GM23248 (cell line): ENCODE results near the gene VPS51. TPM values are rescaled to one million over a fixed set of nuclear protein-coding genes. Genes with fewer than 3 reads are reported as not detected.

Experiments
- DNase-seq: peaks from one replicate; pipeline ENCODE4 v3.0.0-alpha.2; 2015
- H2AFZ ChIP-seq: fragments of 200-600 bp; sonication (generic); 2 replicates; pipeline ENCODE4 v1.6.1; 2016; ENCODE audit warnings: antibody characterized with exemption
- H3F3A ChIP-seq: fragments of 200-600 bp; sonication (generic); 2 replicates; pipeline ENCODE4 v1.6.1; 2016; ENCODE audit warnings: mild to moderate bottlenecking, antibody characterized with exemption, mixed run types; ENCODE audit not compliant: insufficient read depth
- H3K27ac ChIP-seq: fragments of 200-600 bp; sonication (generic); 2 replicates; pipeline ENCODE4 v1.5.1; 2016; ENCODE audit warnings: mild to moderate bottlenecking
- H3K27me3 ChIP-seq: fragments of 200-600 bp; sonication (generic); replicated peaks from 2 replicates; pipeline ENCODE4 v1.6.1; 2016; ENCODE audit warnings: mild to moderate bottlenecking; ENCODE audit not compliant: insufficient read depth
- H3K36me3 ChIP-seq: fragments of 200-600 bp; sonication (generic); 2 replicates; pipeline ENCODE4 v1.6.1; 2016; ENCODE audit warnings: low read depth, mild to moderate bottlenecking
- H3K4me1 ChIP-seq: fragments of 200-600 bp; sonication (generic); 2 replicates; pipeline ENCODE4 v1.6.1; 2016; ENCODE audit warnings: mild to moderate bottlenecking; ENCODE audit not compliant: insufficient read depth
- H3K4me2 ChIP-seq: fragments of 200-600 bp; sonication (generic); one replicate; pipeline ENCODE4 v1.6.1; 2016; ENCODE audit warnings: mild to moderate bottlenecking; ENCODE audit not compliant: unreplicated experiment
- H3K4me3 ChIP-seq: fragments of 200-600 bp; sonication (generic); 2 replicates; pipeline ENCODE4 v1.5.1; 2016; ENCODE audit warnings: mild to moderate bottlenecking
- H3K79me2 ChIP-seq: fragments of 200-600 bp; sonication (generic); 2 replicates; pipeline ENCODE4 v1.6.1; 2016; ENCODE audit warnings: mild to moderate bottlenecking; ENCODE audit not compliant: insufficient read depth
- H3K9ac ChIP-seq: fragments of 200-600 bp; sonication (generic); 2 replicates; pipeline ENCODE4 v1.6.1; 2016; ENCODE audit warnings: mild to moderate bottlenecking
- H3K9me2 ChIP-seq: fragments of 200-600 bp; sonication (generic); 2 replicates; pipeline ENCODE4 v1.6.1; 2016; ENCODE audit warnings: mixed run types, mild to moderate bottlenecking, moderate library complexity; ENCODE audit not compliant: insufficient read depth
- H3K9me3 ChIP-seq: fragments of 200-600 bp; sonication (generic); one replicate; pipeline ENCODE4 v1.6.1; 2017; ENCODE audit warnings: low read depth
- H4K20me1 ChIP-seq: fragments of 200-600 bp; sonication (generic); 2 replicates; pipeline ENCODE4 v1.6.0; 2016; ENCODE audit not compliant: insufficient read depth
- EZH2 ChIP-seq: fragments of 200-600 bp; sonication (generic); IDR thresholded peaks from 2 replicates; pipeline ENCODE4 v1.6.1; 2018; ENCODE audit warnings: antibody characterized with exemption, mild to moderate bottlenecking; ENCODE audit not compliant: insufficient read depth, poor library complexity, severe bottlenecking
- EZH2phosphoT487 ChIP-seq: fragments of 200-600 bp; sonication (generic); IDR thresholded peaks from 2 replicates; pipeline ENCODE4 v1.6.1; 2018; ENCODE audit warnings: antibody characterized with exemption, moderate library complexity, mild to moderate bottlenecking, low read depth; ENCODE audit not compliant: insufficient read depth
- WGBS, 2 experiments: methylation state at CpG; one replicate each; pipeline ENCODE4 v1.1.6; 2015 to 2017; ENCODE audit warnings: low lambda C conversion rate in 2 of 2, low coverage in 1 of 2; ENCODE audit errors: missing lambda C conversion rate in 2 of 2; 5-methylcytosine and 5-hydroxymethylcytosine counted together
- in situ Hi-C: fragments of 300-500 bp; cut with MboI; formaldehyde crosslinking; loops from 2 replicates; pipeline ENCODE4 v1.15.0; 2020
- polyA plus RNA-seq: library from polyadenylated mRNA; unstranded; fragments of >200 nt; fragmentation: Nextera tagmentation; extraction: Ambion mirVana; gene quantifications from 2 replicates; pipeline ENCODE4 v1.2.1, GENCODE V29; 2016
- total RNA-seq: library from RNA; depleted of rRNA; stranded (reverse); fragments of >200 nt; shearing (Covaris generic); gene quantifications from 2 replicates; pipeline ENCODE4 v1.2.3, GENCODE V29; 2014

Gene VPS51
- total and polyA plus RNA-seq, 2 experiments from 2014 or later, result 30.7 to 339 TPM

- no peak for DNase-seq
- Histone ChIP-seq H3K4me1 (peaks cover 17% of the 10 kb centered on the region; the same call in 1 of the 2 replicates), H3K79me2 (peaks cover 26% of the 10 kb centered on the region), H3K9me3 (no peaks in the 10 kb centered on the region), H3K9me2 (no peaks in the 10 kb centered on the region), H3K4me3 (no peak overlapping the region), H3K36me3 (peaks cover 10% of the 10 kb centered on the region), H4K20me1 (no peaks in the 10 kb centered on the region), H2AFZ (no peak overlapping the region), H3F3A (peaks cover 25% of the 10 kb centered on the region), H3K27me3 (no peaks in the 10 kb centered on the region), H3K4me2 (no peak overlapping the region), H3K27ac (no peak overlapping the region), H3K9ac (no peak overlapping the region)
- in situ Hi-C loops, result no loop called here
- 82 to 86% methylated on average over 11 of the region's 11 CpGs for WGBS, 2 experiments
- TF ChIP-seq EZH2phosphoT487 (no peak), EZH2 (no peak)
Measured at GRCh38 chr11:65114538-65115171, 18.6 kb downstream of the VPS51 start.

- Histone ChIP-seq H3K27me3 (no peaks in the 10 kb centered on the region), H3K79me2 (peaks cover 34% of the 10 kb centered on the region), H3K4me2 (peak overlapping the region; percentile 84), H3K9me2 (no peaks in the 10 kb centered on the region), H2AFZ (no peak overlapping the region), H3K36me3 (peaks cover 19% of the 10 kb centered on the region), H3K27ac (no peak overlapping the region), H3K9ac (peak overlapping the region; percentile 96), H4K20me1 (no peaks in the 10 kb centered on the region), H3F3A (peaks cover 32% of the 10 kb centered on the region), H3K4me3 (no peak overlapping the region), H3K4me1 (peaks cover 17% of the 10 kb centered on the region; the same call in 1 of the 2 replicates), H3K9me3 (no peaks in the 10 kb centered on the region)
- DNase-seq, result no peak
- 85 to 91% methylated on average over 20 to 21 of the region's 21 CpGs for WGBS, 2 experiments
- in situ Hi-C loops, result no loop called here
- TF ChIP-seq EZH2, result no peak
- no peak for TF ChIP-seq EZH2phosphoT487
Measured at GRCh38 chr11:65115361-65116082, 19.5 kb downstream of the VPS51 start.

GRCh38 chr11:65116370-65117205, 20.6 kb downstream of the VPS51 start:
- in situ Hi-C loops, result no loop called here
- H3K9ac ChIP-seq, result peak overlapping the region; percentile 96
- no peak for TF ChIP-seq EZH2phosphoT487
- TF ChIP-seq EZH2, result no peak
- H2AFZ ChIP-seq, result peak overlapping the region; percentile 53
- H3K4me2 ChIP-seq, result peak overlapping the region; percentile 84
- H3K9me3 ChIP-seq, result no peaks in the 10 kb centered on the region
- peak overlapping the region; percentile 94 for H3K27ac ChIP-seq
- peaks cover 35% of the 10 kb centered on the region for H3F3A ChIP-seq
- peaks cover 45% of the 10 kb centered on the region for H3K79me2 ChIP-seq
- peaks cover 23% of the 10 kb centered on the region for H3K4me1 ChIP-seq
- WGBS, 2 experiments, result 20 to 21% methylated on average over 56 to 65 of the region's 68 CpGs
- peaks cover 25% of the 10 kb centered on the region for H3K36me3 ChIP-seq
- H3K9me2 ChIP-seq, result no peaks in the 10 kb centered on the region
- H4K20me1 ChIP-seq, result no peaks in the 10 kb centered on the region
- H3K4me3 ChIP-seq, result peak overlapping the region; percentile 84
- no peaks in the 10 kb centered on the region for H3K27me3 ChIP-seq
- peak; percentile 96 for DNase-seq
